DMS 273 (cell line): ENCODE results near the gene HMGN3.

ENCODE experiments used
- DNase-seq: peaks from one replicate; lab custom pipeline; 2025; ENCODE audit not compliant: unreplicated experiment; lab: John Stamatoyannopoulos, UW

HMGN3 gene

DNA sequence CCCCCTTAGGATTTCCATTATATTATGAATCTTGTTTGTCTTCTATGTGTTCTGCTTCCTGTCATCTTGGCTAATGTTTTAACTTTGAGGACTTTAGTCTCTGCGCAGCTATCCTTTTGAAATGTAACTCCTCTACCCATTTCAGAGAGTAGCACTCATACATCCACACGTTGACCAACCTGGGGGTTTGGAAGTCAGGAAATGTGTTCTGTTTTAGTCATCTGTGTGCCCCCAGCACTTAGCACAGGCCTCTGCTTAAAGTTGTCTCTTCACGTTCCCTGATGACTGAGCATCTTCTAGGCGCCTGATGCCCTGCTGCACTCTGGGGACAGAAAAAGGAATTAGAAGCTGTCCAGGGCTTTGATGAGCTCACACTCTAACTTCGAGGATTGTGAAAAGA lies 47.9 kb downstream of the HMGN3 start:
- no peak for DNase-seq

DNA sequence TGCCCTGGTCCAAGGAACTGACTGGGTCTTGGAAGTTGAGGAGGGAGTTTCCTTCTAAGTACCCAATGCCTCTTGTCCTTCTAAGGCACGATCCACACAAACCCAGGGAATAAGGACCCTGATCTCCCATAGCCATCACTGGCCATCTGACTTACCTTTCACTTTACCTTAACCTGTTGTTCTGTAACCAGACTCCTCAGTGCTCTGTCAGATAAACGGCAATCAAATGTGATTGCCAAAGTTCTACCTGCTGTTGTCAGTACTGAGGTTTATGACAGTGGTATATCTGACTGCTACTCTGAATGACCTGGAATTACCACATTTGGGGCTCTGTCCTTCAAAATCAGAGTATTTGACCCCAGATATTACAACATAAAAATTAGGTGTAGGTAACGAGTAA lies 49.8 kb downstream of the HMGN3 start:
- DNase-seq: no peak

DNA sequence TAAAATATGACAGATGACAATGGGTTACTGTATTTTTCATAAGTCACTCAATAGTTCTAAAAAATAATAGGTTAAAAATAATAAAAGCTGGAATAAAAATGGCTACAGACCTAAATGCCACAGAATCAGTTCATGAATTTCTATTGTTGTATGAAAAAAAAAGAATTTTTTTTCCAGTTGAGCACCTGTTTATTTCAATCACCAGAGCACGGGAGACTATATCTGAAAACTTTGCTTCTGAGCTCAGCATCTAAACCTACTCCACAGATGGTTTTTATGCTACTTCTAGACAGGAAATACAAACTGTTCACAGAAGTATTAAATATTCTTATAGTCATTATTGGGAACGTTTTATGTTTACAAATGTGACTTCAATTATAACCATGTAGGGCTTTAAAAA lies 50.4 kb downstream of the HMGN3 start:
- no peak for DNase-seq

DNA sequence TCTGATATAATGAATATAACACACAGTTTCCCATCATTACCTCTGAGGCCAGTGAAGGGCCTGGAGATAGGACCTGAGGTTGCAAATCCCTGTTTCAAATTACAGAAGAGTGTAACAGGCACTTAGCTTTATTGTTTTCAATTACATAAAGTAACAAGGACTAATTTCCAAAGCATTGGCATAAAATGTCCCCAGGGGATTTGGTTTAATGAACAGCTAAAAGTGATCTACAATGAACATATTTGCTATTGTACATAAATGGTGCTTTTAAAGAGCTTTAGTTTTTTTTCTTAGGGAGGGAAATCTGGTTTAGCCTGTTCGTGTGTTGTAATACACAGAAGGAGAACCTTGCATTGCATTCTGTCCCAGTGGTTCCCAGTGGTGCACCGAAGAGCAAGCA lies 54.4 kb downstream of the HMGN3 start:
- no peak for DNase-seq

DNA sequence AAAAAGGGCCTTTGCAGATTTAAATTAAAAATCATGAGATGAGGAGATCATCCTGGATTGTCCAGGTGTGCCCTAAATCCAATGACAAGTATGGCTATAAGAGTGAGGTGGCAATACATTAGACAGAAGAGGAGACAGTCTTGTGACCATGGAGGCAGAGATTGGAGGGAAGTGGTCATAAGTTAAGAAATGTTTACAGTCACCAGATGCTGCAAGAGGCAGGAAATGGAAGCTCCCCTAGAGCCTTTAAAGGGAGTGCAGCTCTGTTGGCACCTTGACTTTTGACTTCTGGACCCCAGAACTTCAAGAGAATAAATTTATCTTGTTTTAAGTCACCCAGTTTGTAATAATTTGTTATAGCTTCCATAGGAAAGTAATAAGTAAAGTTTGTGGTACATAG lies 61.1 kb downstream of the HMGN3 start:
- no peak for DNase-seq

DNA sequence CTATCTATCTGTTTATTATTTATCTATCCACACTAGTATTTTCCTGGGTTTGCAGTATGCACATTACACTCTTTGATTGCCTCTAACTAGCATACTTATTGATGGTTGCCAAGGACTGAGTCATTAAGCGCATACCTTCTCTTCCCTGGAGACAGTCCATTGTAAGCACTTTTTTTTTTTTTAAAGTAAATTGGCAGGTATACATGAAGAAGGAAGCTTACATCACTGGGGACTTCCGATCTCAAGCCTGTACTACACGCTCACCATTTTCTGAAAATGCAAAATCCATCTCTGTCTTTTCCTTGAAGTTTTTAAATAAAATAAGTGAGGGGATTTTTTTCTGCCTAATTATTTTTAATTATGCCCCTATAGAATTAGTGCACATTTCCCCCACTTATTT lies 63.5 kb downstream of the HMGN3 start:
- no peak for DNase-seq

DNA sequence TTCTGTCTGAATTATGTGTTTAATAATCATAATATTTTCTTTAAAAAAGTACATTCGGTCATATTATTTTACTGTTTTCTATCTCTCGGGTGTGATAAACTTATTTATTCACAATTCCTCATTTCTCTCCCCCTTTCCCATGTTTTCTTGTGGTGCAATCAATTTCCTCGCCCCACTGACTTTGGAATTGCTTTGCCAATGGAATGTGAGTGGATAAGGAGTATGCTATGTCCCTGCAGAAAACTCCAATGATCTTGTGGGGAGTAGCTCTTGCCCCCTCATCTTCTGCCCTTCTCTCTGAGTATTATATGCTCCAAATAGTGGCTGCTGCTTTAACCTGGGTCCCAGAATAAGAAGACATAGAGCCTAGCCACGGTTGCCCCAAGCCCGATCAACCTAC lies 64.1 kb downstream of the HMGN3 start:
- DNase-seq: no peak

DNA sequence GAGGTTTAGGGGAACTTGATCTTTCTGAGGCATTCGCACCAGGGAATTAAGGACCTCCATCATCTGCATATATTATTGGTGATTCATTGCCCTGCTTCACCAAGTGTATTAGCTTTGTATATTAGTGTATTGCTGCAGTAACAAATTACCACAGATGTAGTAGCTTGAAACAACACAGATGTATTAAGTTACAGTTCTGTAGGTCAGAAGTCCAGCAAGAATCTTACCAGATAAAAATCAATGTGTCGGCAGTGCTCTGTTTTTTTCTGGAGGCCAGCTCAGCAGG lies 65.8 kb downstream of the HMGN3 start:
- DNase-seq: no peak

DNA sequence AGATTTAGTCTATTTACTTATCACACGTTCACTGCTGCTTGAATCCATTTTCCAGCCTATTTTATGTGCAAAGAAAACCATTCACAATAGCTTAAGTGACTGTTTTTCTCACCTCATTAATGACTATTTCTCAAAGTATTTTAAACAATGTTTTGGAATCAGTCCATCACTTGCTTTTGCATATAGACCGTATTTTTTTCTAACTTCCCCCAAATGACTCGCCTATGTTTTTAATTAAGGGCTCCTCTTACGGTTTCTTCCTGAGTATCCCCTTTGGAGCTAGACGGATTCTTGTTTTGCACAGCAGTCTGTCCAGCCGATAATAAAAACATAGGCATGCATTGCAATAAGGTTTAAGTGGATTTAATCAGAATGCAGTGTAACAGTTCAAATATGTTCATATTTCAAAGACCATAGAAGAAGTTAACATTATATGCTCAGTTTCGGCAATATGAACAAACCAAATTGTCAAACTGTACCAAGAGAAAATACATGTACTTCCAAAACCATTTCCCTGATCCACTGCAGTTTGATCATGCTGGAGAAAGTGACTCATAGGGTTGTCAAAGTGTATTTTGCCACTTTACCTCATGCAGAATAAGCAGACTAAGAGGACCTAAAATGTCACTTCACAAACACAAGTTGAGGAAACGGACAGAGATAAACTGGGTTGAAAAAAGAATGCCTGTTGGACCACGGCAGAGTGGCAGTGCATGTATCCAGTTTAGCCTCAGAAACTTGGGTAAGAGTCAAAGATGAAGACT lies 66.4 kb downstream of the HMGN3 start:
- DNase-seq: no peak

DNA sequence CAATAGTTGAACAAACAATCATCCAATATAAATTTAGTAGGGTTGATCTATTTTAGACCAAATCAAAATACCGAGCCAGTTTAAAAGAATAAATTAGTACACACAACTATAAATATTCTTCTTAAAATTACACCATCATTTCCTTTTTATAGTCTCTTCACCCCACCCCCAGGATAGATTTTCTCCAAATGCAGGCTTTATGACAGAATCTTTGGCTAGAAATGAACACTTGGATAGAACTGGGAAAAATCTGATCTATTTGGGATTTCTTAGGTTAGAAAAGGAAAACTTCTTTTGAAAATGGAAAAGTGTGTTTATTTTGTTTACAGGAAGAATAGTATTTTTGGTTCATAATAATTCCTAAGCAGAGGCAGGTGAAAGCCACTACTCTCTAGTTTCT lies 74.6 kb downstream of the HMGN3 start:
- no peak for DNase-seq

DNA sequence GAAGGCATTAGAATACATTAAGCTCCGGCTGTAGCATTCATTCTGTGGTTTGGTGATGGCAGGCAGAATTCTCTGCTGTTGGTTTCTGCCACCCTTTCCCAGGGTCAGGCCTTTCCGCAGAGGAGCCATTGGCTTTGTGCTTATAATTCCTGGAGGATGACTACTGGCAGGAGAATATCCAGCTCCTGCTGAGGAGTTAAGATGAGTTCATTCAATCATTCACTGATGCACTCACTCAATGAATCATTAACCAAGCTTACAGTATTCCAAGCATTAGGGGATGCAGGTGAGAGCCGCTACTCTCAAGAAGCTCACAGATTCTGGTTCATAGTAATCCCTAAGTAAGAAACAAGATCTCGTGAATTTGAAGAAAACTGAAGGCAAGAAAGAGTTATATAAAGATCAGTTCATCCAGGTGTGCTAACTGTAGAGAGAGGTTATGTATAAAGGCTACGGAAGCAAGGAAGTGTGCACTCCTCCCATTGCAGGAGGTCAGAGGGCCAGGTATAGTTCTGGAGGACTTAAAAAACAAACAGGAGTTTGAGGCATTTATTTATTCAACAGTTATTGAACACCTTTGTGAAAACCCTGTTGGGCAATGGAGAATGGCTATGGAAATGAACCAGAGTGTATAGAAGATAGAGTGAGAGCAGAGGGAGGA lies 75.5 kb downstream of the HMGN3 start:
- DNase-seq: no peak

DNA sequence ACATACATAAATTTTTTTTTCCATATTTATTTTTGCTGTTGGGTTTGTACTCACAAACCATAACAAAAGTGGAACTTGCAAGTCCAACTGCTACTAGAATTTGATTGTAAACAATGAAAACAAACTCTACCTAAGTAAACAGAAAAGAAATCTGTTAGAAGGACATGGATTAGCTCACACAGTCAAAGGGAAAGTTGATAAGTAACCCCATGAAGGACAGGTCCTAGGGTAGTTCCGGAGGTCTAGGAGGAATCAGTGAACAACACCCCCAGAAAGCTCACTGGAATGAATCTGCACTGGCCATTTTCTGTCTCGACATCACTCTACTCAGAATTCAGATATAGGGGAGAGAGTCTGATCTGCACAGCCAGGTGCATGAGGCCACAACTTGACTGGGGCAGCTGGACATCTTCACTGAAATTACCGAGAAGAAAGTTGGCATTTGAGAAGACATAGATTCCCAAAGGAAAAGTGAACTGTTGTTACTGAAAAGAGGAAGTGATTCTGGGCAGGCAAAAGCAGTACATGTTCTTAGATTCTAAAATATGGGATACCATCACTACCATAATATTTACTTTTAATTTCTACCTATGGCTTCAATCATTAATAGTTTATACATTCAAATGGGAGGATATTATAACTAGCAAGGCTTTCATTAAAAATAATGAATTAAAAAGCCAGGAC lies 76.4 kb downstream of the HMGN3 start:
- no peak for DNase-seq

DNA sequence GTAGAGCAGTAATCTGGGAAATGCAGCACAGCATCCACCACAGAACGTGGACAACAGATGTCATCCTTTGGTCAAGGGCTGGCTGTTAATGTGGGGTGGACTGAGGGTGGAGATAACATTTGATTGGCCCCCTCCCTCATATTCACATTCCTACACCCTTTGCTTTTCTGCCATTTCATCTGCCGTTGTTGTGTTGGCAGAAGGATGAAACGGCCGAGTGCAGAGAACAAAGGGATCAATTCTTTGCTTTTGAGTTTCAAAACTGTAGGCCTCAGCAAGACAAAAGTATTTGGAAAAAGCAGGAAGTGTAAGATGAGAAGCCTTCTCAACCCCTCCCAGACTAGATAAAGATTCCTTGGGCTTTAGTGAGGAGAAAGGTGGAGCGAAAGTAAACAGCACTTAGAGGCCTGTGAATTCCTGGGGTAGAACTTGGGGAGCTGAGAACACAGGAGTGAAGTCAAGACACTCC lies 82.2 kb downstream of the HMGN3 start:
- no peak for DNase-seq
